GM10266 (cell line): Measurements from ENCODE around the gene CGN.

ENCODE experiments used
- DNase-seq: peaks from one replicate; pipeline ENCODE4 v3.0.0; 2012; ENCODE audit errors: extremely low spot score
- TF ChIP-seq, protein P1 (sequence below): IDR thresholded peaks from 2 replicates; pipeline ENCODE4 v1.5.1; 2012; ENCODE audit warnings: mild to moderate bottlenecking, low read depth; ENCODE audit not compliant: control insufficient read depth, insufficient read depth; ENCODE audit errors: missing control alignments

CGN gene

DNA sequence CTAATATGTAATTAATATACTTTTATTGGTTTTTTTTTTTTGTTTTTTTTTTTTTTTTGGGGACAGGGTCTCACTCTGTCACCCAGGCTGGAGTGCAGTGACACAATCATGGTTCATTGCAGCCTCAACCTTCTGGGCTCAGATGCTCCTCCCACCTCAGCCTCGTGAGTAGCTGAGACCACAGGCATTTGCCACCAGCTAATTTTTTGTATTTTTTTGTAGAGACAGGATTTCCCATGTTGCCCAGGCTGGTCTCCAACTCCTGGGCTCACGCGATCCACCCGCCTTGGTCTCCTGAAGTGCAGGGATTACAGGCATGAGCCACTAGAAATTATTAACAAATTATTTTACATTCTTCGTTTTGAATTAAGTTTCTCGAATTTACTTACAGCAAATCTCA, 35.1 kb upstream of the CGN start:
- DNase-seq: no peak
- TF ChIP-seq, protein P1, sequence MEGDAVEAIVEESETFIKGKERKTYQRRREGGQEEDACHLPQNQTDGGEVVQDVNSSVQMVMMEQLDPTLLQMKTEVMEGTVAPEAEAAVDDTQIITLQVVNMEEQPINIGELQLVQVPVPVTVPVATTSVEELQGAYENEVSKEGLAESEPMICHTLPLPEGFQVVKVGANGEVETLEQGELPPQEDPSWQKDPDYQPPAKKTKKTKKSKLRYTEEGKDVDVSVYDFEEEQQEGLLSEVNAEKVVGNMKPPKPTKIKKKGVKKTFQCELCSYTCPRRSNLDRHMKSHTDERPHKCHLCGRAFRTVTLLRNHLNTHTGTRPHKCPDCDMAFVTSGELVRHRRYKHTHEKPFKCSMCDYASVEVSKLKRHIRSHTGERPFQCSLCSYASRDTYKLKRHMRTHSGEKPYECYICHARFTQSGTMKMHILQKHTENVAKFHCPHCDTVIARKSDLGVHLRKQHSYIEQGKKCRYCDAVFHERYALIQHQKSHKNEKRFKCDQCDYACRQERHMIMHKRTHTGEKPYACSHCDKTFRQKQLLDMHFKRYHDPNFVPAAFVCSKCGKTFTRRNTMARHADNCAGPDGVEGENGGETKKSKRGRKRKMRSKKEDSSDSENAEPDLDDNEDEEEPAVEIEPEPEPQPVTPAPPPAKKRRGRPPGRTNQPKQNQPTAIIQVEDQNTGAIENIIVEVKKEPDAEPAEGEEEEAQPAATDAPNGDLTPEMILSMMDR: no peak

DNA sequence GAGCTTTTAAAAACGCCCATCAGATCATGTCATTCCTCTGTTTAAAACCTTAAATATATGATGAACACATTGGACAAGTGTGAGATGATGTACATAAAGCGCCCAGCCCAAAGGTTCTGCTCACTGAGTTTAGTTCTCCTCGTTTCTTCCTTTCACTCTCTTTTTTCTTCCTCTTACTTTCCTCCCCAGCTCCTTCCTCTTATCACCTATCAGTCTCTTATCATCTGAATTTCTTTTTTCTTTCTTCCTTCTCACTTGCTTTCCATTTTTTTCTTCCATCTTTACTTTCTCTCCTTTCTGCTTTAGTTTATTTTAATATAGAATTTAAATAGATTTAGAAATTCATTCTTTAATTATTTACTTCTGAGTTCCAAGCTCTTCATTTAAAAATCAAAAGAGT, 34.1 kb upstream of the CGN start:
- TF ChIP-seq, protein P1: no peak
- no peak for DNase-seq

DNA sequence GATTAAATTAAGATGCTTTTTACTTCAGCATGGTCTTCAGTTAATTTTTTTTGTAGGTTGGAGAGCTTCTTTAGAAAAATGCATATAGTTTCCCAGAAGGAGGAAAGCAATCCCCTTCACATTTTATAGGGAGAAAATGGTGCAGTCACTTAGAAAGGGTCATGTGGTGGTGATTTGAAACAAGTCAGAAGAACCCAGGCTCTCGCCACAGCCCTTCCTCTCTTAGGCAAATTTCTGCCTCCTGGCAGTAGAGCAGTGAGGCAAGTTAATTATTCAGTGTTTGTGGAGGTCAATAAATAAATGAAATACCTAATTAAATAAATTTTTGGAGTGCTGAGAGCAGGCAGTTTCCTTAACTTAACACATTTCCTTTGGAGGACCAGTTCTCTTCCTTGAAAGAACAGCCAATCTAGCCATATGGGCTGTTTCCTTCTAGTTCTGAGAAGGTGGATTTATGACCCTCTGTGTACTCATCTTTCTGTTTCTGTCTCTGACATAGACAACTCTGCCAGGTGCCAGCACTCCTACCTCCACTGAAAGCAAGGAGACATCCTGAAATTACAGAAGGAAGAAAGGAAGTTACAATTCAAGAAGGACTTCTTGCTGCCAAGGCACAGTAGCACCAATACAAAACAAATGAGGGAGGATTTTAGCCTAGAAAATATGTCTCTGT, 32.9 kb upstream of the CGN start:
- peak; percentile 31 for DNase-seq
- TF ChIP-seq, protein P1: no peak

DNA sequence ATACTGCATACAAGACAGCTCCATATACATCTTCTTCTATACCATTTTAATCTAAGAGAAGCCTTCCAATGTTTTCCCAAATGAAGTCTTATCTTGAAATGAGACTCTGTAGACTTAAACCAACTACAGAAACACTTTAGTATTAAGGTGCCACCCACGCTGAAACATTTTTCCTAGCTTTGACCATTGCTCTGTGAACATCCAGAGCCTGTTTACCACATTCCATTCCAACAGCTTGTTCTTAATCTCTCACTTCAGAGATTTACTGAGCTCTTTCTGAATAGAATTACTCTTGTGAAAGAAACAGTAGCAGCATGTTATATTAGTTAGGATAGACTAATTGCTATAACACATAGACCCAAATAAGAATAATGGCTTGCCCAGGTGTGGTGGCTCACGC, 32.3 kb upstream of the CGN start:
- TF ChIP-seq, protein P1: no peak

DNA sequence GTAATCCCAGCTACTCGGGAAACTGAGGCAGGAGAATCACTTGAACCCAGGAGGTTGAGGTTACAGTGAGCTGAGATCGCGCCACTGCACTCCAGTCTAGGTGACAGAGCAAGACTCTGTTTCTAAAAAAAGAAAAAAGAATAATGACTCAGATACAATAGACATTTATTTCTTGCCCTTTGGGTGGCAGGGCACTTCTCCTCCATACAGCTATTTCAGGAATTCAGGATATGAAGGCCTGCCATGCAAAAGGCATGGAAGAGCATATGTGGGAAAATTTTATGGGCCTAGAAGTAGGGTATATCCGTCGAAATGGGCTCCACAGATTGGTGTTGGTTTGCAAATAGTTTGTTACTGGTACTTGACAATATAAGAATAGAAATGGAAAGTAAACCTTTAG, 31.7 kb upstream of the CGN start:
- TF ChIP-seq, protein P1: no peak
- DNase-seq: no peak

More for the DNA sequence above, 32.3 kb upstream of the CGN start:
- no peak for DNase-seq

DNA sequence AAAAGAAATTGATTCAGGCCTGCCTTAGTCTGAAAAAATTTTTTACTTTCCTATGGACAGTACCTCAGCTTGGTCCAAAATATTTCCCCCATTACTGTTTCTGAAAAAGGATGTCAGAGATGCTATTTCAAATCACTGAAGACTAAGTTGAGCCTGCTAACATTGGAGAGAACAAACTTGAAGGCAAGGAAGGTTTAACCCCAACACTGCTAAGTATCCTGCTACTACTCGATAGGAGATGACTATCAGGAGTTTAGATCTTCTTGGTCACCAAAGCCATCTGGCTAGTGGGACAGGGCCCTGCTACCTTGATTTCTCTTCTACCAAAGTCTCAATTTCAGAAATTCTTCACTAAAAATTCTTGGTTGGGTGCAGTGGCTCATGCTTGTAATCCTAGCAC, 29.2 kb upstream of the CGN start:
- no peak for DNase-seq
- TF ChIP-seq, protein P1: no peak

DNA sequence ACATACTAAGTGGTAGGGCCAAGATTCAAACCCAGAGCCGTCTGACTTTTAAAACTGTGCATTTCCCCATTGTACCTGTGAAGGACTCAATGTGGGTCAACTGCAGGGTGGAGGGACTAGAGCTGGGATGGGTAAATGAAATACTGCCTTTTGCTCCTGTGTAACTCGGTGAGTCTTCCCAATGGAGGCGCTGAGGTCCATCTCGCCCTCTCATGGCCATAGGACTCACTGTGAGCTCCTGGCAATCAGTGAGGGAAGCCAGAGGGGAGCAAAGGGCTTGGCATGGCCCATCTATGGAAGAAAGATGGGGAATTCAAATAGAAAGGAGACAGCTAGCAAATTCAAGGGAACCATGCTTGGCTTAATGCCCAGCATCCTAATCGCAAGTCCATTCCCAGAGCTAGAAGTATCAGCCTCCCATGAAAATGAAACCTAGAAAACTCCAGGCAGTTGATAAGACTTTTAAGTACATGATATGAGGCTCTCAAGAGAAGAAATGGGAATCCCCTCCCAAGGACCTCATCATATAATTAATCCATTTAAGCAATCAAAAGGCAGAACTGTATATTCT, 25.4 kb upstream of the CGN start:
- TF ChIP-seq, protein P1: no peak
- DNase-seq: no peak
